PC-9 (cell line): Measurements from ENCODE around the gene SLC35F3.

Experiments
- CTCF ChIP-seq: fragments of 200-600 bp; sonication (generic); conservative IDR thresholded peaks from 2 replicates; pipeline ENCODE4 v1.6.1; 2017; ENCODE audit warnings: mixed run types, antibody characterized with exemption, mild to moderate bottlenecking, moderate library complexity
- EZH2 ChIP-seq: fragments of 200-600 bp; sonication (generic); IDR thresholded peaks from 2 replicates; pipeline ENCODE4 v1.8.0; 2017; ENCODE audit warnings: antibody characterized with exemption, low read depth

DNA sequence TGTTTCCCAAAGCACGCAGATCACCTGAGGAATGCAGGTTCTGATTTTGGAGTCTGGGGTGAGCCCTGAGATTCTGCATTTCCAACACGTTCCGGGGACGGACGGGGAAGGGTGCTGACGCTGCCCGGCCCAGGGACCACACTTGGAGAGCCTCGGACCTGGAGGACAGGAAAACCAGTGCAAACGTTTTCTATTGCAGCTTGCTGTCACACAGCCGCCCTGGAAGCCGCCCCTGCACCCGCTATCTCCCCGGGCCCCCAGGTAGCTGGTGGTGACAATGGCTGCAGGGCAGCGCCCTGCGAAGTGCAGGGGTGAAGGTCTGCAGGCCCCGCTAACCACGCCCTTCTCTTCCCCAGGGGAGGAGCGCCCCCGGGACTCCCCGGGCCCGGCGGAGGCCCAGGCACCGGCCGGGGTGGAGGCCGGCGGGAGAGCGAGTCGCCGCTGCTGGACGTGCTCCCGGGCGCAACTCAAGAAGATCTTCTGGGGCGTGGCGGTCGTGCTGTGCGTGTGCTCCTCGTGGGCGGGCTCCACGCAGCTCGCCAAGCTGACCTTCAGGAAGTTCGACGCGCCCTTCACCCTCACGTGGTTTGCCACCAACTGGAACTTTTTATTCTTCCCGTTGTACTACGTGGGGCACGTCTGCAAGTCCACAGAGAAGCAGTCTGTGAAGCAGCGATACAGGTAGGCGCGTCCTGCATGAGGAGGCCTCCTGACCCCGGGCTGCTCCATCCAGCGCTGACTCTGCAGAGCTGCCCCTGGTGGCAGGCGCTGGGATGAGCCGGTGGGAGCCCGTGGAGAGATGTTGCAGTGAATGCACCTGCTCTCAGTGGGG, 326.8 kb downstream of the SLC35F3 start:
- TF ChIP-seq CTCF (no peak), EZH2 (no peak)
